Measurements from ENCODE around the gene CTSK. TPM values are rescaled to one million over a fixed set of nuclear protein-coding genes. Genes with fewer than 3 reads are reported as not detected.
"Not testable (repeated sequence)": the region's sequence is repeated elsewhere in the genome, so short reads cannot be mapped to it uniquely, and the experiment has no call there.

The CTSK gene
- 100 to 1,000 TPM; 136 to 183 TPM for total RNA-seq
- long read RNA-seq, donor 1, transcript CTSK-201 (8 exons, 1,692 nt) = major isoform, 52 of 76 reads
- long read RNA-seq, donor 1, partial matches to known transcripts = 21 of 76 reads
- long read RNA-seq, donor 1, other reads (novel, unspliced or antisense) = 3 of 76 reads
- long read RNA-seq, donor 2, transcript CTSK-201 (8 exons, 1,692 nt) = major isoform, 434 of 498 reads
- long read RNA-seq, donor 2, partial matches to known transcripts = 35 of 498 reads
- long read RNA-seq, donor 2, other reads (novel, unspliced or antisense) = 29 of 498 reads

DNA sequence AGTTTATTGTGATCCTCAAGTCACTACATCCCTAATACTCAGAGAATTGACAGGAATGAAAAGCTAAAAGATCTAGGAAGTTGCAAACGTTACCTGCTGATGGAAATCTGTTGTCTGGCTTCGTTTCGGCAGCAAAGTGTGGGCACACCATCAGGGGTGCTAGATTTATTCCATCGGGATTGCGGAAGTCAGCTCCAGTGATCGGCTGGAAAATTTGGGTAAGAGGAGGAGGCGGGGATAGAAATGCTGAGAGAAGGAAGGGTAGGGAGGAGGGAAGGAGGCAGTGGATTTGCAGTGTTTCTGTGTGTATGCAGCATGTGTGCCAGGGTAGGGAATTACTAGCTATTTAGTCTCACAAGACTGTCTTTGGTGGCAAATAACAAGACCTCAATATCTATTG lies at the start of gene CTSK:
CTSK (minus strand) TSS at position 140 of the 400 bp plus-strand sequence. CDS start 1,455 bp downstream, outside the sequence.
- intact Hi-C loops (cut with DNase I) = no loop called here
- DNase-seq (ENCODE audit: low spot score) = no peak

DNA sequence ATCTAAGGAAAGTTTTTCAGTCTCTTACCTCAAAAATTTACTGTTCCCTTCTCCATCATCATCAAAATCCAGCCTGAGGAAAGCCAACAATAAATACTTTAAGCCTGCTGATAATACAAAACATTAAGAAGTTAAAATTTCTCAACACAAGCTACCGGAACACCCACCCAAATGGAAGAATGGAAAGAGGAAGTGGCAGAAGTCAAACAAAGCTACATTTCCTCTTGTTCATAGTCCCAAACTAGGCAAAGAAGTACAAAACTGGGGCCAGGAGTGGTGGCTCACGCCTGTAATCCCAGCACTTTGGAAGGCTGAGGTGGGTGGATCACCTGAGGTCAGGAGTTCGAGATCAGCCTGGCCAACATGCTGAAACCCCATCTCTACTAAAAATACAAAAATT lies 44.7 kb upstream of the CTSK start:
- DNase-seq (ENCODE audit: low spot score); intact Hi-C loops (cut with DNase I): not testable (repeated sequence)

- intact Hi-C loops (cut with DNase I); DNase-seq (ENCODE audit: low spot score): not testable (repeated sequence)
These were observed 42.8 kb upstream of the CTSK start for GRCh38 chr1:150850801-150851362.

- no peak for DNase-seq (ENCODE audit: low spot score)
- intact Hi-C loops (cut with DNase I) = no loop called here
These were observed 38.5 kb upstream of the CTSK start for GRCh38 chr1:150846473-150847146.

GRCh38 chr1:150843474-150843873 lies 35.4 kb upstream of the CTSK start:
- intact Hi-C loops (cut with DNase I) = no loop called here
- no peak for DNase-seq (ENCODE audit: low spot score)

DNA sequence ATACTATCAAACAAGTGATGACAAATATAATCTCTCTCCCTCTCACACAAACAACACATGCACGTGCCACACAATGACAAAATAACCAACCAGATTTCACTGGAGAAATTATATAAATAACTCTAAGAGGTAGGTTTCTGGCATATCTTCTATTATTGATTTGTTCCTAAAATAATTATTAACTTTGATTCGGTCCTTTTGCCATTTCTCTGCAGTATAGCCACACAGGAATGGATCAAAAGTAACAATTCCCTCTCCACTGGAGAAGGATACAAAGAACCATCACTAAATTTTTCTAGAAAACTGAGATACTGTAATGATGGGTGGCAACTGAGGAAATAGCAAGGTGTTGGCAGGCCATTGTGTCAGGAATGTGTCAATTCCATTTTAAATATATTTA lies 34.9 kb upstream of the CTSK start:
- no peak for DNase-seq (ENCODE audit: low spot score)
- intact Hi-C loops (cut with DNase I) = no loop called here

DNA sequence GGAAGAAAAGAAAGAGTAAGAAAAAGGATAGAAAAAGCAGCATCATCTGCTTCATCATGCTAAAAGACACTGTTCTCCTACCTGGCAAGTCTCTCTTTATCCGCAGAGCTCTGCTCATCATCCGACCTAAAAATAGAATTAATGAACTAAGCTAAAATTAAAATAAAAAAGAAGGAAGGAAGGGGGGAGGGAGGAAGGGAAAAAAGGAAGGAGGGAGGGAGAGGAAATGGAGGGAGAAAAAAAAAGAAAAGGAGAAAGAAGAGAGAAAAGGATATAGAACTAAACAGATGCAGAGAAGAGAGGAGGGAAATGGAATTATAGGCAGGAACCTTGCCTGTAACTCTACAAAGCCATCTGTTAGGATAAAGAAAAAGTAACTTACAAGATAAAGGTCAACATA lies 34.3 kb upstream of the CTSK start:
- intact Hi-C loops (cut with DNase I) = no loop called here
- no peak for DNase-seq (ENCODE audit: low spot score)

DNA sequence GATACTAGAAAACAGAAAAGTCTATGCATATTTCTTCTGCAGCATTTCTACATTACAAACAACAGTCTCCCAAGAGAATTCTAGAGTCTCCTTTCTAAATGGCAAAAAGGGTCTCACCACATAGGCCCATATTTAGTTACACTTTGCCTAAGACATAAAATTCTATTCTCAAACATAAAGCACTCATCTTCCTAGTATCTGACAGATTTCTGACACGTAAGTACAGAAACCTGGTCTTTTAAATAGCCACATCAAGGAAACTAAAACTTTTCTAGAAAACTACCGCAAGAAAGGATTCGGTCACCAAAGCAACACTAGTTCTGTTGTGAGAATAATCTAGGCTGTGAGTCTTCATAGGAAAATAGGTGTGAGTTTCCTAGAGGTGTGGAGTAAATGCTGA lies 33.6 kb upstream of the CTSK start:
- DNase-seq (ENCODE audit: low spot score) = no peak
- intact Hi-C loops (cut with DNase I) = no loop called here

DNA sequence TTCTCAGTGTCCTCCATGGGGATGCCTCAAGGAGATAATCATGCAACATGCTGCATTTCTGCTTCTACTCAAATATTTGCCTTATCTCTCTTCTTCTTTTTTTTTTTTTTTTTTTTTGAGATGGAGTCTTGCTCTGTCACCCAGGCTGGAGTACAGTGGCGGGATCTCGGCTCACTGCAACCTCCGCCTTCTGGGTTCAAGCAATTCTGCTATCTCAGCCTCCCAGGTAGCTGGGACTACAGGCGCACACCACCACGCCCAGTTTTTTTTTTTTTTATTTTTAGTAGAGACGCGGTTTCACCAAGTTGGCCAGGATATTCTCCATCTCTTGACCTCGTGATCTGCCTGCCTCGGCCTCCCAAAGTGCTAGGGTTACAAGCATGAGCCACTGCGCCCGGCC lies 32.8 kb upstream of the CTSK start:
- DNase-seq (ENCODE audit: low spot score); intact Hi-C loops (cut with DNase I): not testable (repeated sequence)

- intact Hi-C loops (cut with DNase I) = no loop called here
- no peak for DNase-seq (ENCODE audit: low spot score)
These were observed 28.2 kb upstream of the CTSK start for GRCh38 chr1:150836129-150836773.

GRCh38 chr1:150833961-150834360 lies 25.9 kb upstream of the CTSK start:
- DNase-seq (ENCODE audit: low spot score); intact Hi-C loops (cut with DNase I): not testable (repeated sequence)

GRCh38 chr1:150832597-150832996 lies 24.5 kb upstream of the CTSK start:
- intact Hi-C loops (cut with DNase I) = no loop called here
- no peak for DNase-seq (ENCODE audit: low spot score)

DNA sequence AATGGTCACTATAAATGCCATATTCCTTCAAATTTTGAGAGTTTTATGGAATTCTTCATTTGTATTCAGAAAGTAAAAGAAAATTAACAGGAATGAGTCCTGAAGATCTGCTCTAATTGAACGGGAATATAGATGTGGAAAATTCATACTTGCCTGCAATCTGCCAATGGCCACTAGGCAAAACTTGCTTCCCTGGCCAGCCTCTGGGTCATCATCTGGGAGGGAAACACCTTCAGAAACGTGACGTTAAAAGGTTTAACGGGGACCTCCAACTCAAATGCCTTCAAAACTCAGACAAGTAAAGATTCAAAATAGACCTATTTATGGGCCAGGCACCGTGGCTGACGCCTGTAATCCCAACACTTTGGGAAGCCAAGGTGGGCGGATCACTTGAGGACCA lies 21.7 kb upstream of the CTSK start:
- no peak for DNase-seq (ENCODE audit: low spot score)
- intact Hi-C loops (cut with DNase I) = no loop called here

DNA sequence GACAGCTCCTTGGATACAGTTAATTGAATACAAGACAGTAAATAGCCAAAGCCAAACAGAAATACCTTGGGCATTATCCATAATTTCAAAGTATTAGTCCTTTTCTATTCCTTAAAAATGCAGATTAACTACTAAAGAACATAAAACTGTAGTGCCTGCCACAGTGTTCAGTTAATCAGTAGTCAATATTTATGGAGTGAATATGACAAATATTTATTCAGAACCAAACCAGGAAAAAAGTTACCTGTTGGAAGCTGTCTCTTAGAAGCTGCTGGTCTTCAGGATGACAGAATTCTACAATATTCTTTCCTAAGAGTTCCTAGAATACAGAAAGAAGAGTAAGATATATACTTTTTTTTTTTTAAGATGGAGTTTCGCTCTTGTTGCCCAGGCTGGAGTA lies 18.2 kb upstream of the CTSK start:
- intact Hi-C loops (cut with DNase I) = no loop called here
- no peak for DNase-seq (ENCODE audit: low spot score)

DNA sequence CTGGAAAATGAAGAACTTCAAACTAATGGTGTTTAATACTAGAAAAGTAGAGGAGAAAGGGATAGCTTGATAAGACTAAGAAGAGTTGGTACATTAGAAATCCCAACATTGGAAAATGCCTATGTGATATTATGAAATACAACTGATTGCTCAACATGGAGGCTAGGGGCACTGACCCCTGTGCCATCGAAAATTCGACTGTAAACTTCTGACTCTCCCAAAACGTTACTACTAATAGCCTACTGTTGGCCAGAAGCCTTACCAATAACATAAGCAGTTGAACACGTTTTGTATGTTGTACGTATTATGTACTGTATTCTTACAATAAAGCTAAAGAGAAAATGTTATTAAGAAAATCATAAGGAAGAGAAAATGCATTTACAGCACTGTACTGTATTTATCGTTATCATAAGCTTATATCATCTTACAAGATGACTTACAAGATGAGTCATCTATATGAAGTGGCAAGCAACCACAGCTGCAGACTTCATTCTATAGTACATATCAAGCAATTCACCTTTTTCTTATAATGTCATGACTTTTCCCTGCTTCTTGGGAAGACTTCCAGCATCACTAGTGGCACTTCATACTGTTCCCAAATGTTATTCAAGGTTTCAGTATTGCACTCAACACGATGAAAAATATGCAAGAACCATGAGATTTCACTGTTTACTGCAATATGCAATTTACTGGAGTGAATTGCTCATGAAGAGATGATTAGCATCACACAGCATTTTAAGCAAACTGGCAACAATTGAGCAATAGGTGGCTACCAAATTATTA lies 12.9 kb upstream of the CTSK start:
- intact Hi-C loops (cut with DNase I) = no loop called here
- no peak for DNase-seq (ENCODE audit: low spot score)

DNA sequence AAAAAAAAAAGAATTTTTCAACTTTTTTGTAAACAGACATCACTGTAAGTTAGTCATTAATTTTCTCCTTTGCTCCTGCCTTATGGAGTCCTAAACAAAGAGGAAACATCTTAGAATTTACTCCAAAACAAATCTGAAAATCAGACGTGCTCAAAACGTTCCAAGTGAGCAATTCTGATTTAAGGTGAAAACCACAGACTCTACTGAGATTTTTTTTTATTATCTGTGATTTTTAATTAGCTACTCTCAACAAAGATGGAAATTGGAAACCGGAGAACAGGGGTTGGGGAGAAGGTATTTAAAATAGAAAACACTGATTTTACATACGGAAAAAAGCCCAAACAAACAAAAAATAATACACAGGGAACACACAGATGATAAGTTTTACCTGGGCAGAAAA lies 7.8 kb upstream of the CTSK start:
- intact Hi-C loops (cut with DNase I) = loop anchor here in 1 of 2 donors (10.0 kb wide), 1 partner anchor 251 kb away; no protein-coding TSS in a partner anchor
- DNase-seq (ENCODE audit: low spot score) = no peak

GRCh38 chr1:150813028-150813707 lies 5.1 kb upstream of the CTSK start:
- intact Hi-C loops (cut with DNase I) = loop anchor here in 1 of 2 donors (10.0 kb wide), 1 partner anchor 248 kb away; no protein-coding TSS in a partner anchor
- peak; percentile 89 for DNase-seq (ENCODE audit: low spot score)

- intact Hi-C loops (cut with DNase I) = loop anchor here in 1 of 2 donors (10.0 kb wide), 1 partner anchor 246 kb away; no protein-coding TSS in a partner anchor
- DNase-seq (ENCODE audit: low spot score) = no peak
These were observed 3.0 kb upstream of the CTSK start for GRCh38 chr1:150810958-150811659.
